GDM1 (cell line): ENCODE results near the gene ANKS1B.
"Not testable (repeated sequence)": the region's sequence is repeated elsewhere in the genome, so short reads cannot be mapped to it uniquely, and the experiment has no call there.

Experiments used
- DNase-seq: peaks from one replicate; lab custom pipeline; 2025; lab: John Stamatoyannopoulos, UW

ANKS1B gene

GRCh38 chr12:99277591-99278379, 707.0 kb downstream of the ANKS1B start:
- no peak for DNase-seq

DNA sequence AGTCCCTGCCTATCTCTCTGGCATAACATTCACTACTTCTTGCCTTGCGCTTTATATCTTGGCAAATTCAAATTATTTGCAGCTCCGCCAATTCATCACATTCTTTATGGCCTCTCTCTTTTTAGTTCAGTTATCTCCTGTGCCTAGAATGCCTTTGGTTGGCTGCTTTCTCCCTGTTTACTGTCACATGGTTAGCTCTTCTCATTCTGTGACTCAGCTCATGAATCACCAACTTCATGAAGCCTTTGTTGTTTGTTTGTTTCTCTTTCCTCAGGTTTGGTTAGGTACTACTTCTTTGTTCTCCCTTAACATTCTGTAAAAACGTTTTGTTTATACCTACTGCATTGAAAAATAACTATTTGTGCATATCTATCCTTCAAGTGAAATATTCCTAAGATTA, 713.7 kb downstream of the ANKS1B start:
- no peak for DNase-seq

GRCh38 chr12:99267038-99267437, 717.7 kb downstream of the ANKS1B start:
- DNase-seq, result no peak

- no peak for DNase-seq
These were observed 719.1 kb downstream of the ANKS1B start for GRCh38 chr12:99265648-99266047.

DNA sequence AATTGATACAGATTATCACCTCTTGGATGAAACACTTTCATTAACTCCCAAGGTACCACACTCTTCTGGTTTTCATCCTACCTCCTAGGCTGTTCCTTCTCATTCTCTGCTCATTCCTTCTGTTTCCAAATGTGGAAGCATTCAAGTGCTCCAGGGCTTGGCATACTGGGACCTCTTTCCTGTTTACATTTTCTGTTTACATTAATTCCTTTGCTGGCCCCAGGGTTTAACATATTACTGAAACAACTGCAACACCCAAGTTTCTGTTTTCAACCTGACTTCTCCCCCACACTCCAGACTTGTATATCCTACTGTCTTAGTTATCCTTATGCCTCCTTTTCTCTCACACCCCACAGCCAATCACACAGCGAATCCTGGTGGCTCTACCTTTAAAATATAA, 723.5 kb downstream of the ANKS1B start:
- no peak for DNase-seq

DNA sequence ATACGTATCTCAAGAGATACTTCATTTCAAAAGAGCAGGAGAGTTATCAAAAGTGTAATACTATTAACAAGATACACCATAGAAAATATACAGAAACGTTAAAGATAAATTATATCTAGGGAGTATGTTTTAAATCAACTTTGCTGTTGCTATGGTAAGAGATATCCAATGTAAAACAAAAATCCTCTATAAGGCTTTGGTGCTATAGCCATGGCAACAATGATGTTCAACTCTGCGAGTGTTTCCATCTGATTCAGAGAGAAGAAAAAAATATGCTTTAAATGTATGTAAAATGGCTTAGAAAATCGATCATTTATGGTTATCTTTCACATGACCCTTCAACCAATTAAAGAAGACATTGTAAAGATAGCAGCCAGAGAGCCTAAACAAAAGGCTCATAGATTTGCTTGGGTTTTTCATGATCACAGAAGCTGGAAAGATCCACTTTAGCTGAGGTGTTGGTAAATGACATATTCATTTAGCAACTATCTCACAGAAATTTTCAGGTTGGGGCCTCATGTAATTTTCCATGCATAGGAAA, 724.2 kb downstream of the ANKS1B start:
- no peak for DNase-seq

DNA sequence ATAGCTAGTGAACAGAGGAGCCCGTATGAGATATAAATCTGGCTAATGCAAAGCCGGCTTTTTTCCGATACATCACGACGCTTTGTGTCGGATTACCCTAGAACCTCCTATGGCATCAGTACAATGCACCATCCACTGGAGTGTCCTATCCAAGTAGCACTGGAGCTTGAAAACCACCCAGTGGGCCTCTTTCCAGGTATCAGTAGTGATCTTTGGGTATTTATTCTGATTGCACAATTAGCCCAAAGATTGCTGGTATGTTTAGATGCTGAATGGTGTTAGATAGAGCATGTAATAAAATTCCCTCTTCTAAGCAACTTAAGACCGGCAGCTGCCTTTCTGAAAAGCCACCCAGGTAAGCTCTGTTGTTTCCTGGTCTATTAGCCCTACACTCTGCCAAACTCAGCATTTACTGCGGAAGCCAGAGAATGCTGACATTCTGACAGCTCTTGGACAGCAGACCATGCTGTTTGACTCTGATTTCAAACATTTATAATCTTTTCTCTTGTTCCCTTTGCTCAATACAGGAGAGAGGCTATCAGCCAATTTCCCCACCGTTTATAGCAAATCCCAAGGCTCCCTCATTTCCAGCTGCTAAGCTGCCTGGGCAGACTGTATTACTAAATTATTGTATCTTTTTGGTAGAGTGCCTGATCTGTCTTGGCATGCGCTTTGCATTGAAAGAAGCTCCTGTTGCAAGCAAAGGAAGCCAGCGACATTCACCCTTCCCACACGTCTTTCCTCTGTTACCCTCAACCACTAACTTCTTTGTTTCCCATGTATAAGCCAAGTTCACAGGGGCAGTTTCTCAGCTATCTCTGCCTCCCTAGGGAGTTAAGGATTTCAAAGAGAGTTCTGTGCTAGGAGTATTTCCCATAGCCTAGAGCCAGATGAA, 725.4 kb downstream of the ANKS1B start:
- no peak for DNase-seq

DNA sequence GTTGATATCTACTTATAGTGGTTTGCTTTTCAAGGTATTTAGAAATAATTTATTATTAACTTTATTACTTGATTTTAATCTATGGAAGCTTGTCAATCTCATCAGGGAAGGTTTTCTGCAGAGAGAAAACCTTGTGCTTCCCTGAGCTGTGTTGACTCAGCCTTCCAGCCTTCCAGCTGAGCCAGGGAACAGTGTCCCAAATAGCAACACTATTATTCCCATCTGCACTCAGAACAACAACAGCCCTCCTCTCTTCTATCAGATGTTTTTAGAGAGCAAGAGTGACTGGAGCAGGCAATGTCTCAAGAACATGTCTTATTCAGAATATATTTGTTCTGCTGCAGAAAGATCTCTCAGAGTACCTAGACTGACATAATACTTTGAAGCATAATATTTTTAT, 727.1 kb downstream of the ANKS1B start:
- no peak for DNase-seq

GRCh38 chr12:99253068-99253467, 731.7 kb downstream of the ANKS1B start:
- DNase-seq, result no peak

GRCh38 chr12:99250091-99250490, 734.6 kb downstream of the ANKS1B start:
- no peak for DNase-seq

DNA sequence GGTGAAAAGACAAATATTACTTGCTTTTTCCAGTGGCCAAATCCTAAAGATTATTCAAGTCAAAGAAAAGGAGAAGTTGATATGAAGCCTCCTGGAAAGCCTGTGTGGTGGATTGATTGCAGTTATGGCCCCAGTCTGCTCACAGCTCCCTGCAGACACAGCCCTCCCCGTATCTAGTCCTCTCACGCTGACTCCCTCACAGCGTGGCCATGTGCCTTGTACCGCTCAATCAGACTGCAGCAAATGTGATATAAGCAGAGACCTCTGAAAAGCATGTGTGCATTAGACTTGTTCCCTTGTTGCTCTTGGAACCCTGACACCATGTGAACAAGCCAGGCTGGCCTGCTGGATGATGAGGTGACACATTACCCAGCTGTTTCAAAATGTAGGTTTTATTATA, 735.2 kb downstream of the ANKS1B start:
- DNase-seq, result no peak

GRCh38 chr12:99237907-99238538, 746.7 kb downstream of the ANKS1B start:
- DNase-seq, result not testable (repeated sequence)

- no peak for DNase-seq
These were observed 749.4 kb downstream of the ANKS1B start for GRCh38 chr12:99235381-99235780.

- DNase-seq, result no peak
These were observed 750.0 kb downstream of the ANKS1B start for GRCh38 chr12:99234702-99235101.

- DNase-seq, result no peak
These were observed 752.4 kb downstream of the ANKS1B start for GRCh38 chr12:99232324-99232723.

DNA sequence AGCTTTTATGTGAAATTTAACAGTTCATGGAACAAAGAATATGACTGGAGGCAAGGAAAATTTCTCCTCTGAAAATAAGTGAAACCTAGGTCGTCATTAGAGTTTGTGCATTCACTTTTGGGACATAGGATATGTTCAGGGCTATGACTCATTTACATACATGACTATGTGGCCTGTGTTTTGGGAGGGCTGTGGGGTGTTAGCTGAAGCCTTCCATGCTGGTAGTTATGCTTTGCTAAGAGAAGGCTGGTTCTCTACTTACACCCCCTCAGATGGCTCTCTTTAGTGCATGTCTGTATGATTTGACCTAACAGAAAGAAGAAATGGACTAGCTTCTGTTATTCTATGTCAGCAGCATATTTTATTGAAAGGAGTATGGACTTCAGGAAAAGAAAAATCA, 753.7 kb downstream of the ANKS1B start:
- DNase-seq, result no peak

GRCh38 chr12:99224237-99224636, 760.5 kb downstream of the ANKS1B start:
- DNase-seq, result no peak

DNA sequence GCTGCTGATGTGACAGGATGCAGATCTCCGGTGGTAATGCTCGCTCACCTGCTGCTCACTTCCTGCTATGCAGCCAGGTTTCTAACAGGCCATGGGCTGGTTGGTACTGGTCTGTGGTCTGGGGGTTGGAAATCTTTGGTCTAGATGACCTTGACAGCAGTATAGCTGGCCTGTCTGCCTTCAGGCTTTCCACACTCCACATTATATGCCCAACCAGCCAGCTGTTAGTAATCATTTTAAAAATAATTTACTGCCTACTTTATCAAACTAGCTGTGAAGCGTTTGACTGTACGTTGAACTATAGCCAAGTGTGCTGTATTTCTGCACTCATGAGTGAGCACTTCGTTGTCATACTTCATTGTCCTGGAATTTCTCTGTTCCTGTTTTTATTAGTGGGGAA, 761.2 kb downstream of the ANKS1B start:
- no peak for DNase-seq

GRCh38 chr12:99213047-99213446, 771.7 kb downstream of the ANKS1B start:
- DNase-seq, result no peak

GRCh38 chr12:99212275-99212674, 772.5 kb downstream of the ANKS1B start:
- DNase-seq, result no peak

DNA sequence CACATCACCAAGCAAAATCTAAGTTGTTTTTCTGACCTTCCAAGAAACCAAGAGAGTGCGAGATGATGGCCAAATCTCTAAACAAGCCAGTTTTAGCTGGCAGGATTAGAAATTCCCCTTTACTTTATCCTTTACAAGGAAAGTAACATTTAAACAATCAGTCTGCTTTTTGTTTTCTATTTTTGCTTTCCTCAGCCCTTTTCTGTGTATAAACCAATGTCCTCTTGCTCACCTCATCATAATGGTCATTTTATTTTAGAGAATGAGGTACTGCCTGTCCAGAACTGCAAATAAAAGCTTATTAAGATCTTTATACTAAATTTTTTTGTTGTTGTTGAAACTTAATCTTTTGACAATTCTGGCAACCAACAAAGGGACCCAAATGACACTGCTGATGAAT, 779.6 kb downstream of the ANKS1B start:
- no peak for DNase-seq

DNA sequence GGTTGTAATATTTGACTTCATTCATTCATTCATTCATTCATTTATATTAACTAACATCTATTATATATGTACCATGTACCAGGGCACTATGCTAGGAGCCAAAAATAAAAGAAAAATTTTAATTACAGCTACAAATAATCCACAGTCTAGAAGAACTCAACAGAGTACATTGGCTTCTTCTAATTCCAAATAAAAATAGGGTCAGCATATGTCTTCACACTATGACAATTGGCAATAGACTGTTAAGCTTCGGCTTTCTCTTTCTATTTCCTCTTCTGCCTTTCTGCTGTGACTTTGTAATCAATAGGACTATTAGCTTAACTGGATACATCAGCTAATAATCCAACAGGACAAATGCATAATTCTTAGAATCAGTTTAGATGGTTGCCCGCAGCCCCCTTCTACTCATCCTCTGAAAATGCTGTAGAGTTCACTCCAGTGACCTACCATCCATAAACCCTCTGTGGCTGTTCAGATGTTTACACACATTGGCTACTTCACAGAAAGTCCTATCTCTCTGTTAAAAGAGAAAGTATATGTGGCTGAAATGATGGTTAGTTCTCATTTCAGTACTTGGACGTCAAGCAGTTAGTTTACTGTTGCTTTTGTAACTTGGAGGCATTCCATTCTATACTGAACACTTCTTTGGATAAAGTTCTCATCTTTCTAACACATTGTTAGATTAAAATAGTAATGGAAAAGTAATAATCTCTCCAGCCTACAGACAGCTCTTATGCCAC, 782.7 kb downstream of the ANKS1B start:
- no peak for DNase-seq
